WTC11 (cell line): ENCODE measurements around the gene ITGA3. TPM values are rescaled to one million over a fixed set of nuclear protein-coding genes. Genes with fewer than 3 reads are reported as not detected.

Experiments
- ATAC-seq: fragments of 200-7000 bp; cut with Tn5 transposase; 2 replicates; pipeline ENCODE4 v1.10.0; 2021; ENCODE audit warnings: mild to moderate bottlenecking, moderate library complexity
- CTCF ChIA-PET: fragments of 300-600 bp; sonication (Branson Sonifier 250); formaldehyde crosslinking; loops from one replicate; lab custom pipeline; 2021; ENCODE audit warnings: antibody characterized with exemption; lab: Charles Lee
- POLR2A ChIA-PET: fragments of 350-600 bp; sonication (Branson Sonifier 250); formaldehyde crosslinking; loops from one replicate; lab custom pipeline; 2021; ENCODE audit warnings: antibody characterized with exemption; lab: Charles Lee
- DNase-seq: peaks from one replicate; pipeline ENCODE4 v3.0.0; 2021; ENCODE audit warnings: low spot score
- H3K27ac Mint-ChIP-seq: 2 replicates; pipeline ENCODE4 v1.8.0; 2021; ENCODE audit warnings: mixed read lengths
- H3K27me3 Mint-ChIP-seq: 2 replicates; pipeline ENCODE4 v1.8.0; 2021; ENCODE audit warnings: low read depth, mild to moderate bottlenecking, moderate library complexity, mixed read lengths
- H3K36me3 Mint-ChIP-seq: 2 replicates; pipeline ENCODE4 v1.8.0; 2021; ENCODE audit warnings: mixed read lengths
- H3K4me1 Mint-ChIP-seq: 2 replicates; pipeline ENCODE4 v1.8.0; 2022; ENCODE audit warnings: mixed read lengths
- H3K4me3 Mint-ChIP-seq: 2 replicates; pipeline ENCODE4 v1.8.0; 2021; ENCODE audit warnings: mild to moderate bottlenecking, moderate library complexity, mixed read lengths
- H3K9me3 Mint-ChIP-seq: 2 replicates; pipeline ENCODE4 v1.8.0; 2021; ENCODE audit warnings: mixed read lengths
- AR ChIP-seq: fragments of 250-450 bp; sonication (Bioruptor Pico); IDR thresholded peaks from 2 replicates; pipeline ENCODE4 v1.9.0; 2021; ENCODE audit warnings: mild to moderate bottlenecking
- ATF1 ChIP-seq: sonication (generic); formaldehyde crosslinking; IDR thresholded peaks from 2 replicates; pipeline ENCODE4 v1.8.1; 2023; ENCODE audit warnings: mild to moderate bottlenecking, moderate library complexity, missing genetic modification reagents
- CBFB ChIP-seq: sonication (generic); formaldehyde crosslinking; IDR thresholded peaks from 2 replicates; pipeline ENCODE4 v1.8.1; 2022; ENCODE audit warnings: mild to moderate bottlenecking, low read depth, missing genetic modification reagents
- CREB1 ChIP-seq: sonication (generic); formaldehyde crosslinking; IDR thresholded peaks from 2 replicates; pipeline ENCODE4 v1.8.0; 2023; ENCODE audit warnings: mild to moderate bottlenecking, missing genetic modification reagents
- CTCF ChIP-seq: fragments of 200-600 bp; IDR thresholded peaks from 2 replicates; pipeline ENCODE4 v1.8.0; 2022; ENCODE audit warnings: antibody characterized with exemption
- E2F4 ChIP-seq: sonication (generic); formaldehyde crosslinking; IDR thresholded peaks from 2 replicates; pipeline ENCODE4 v1.8.1; 2022; ENCODE audit warnings: low read depth, mild to moderate bottlenecking, moderate library complexity, missing genetic modification reagents, borderline replicate concordance
- ESRRA ChIP-seq: sonication (generic); formaldehyde crosslinking; IDR thresholded peaks from 2 replicates; pipeline ENCODE4 v1.8.1; 2022; ENCODE audit warnings: mild to moderate bottlenecking, missing genetic modification reagents, borderline replicate concordance
- GTF2I ChIP-seq: fragments of 250-450 bp; sonication (Bioruptor Pico); conservative IDR thresholded peaks from 2 replicates; pipeline ENCODE4 v1.4.0; 2021; ENCODE audit warnings: mild to moderate bottlenecking
- IRF1 ChIP-seq: sonication (generic); formaldehyde crosslinking; IDR thresholded peaks from 2 replicates; pipeline ENCODE4 v1.8.0; 2023; ENCODE audit warnings: missing genetic modification reagents
- JUN ChIP-seq: sonication (generic); formaldehyde crosslinking; IDR thresholded peaks from 2 replicates; pipeline ENCODE4 v1.8.0; 2023; ENCODE audit warnings: mild to moderate bottlenecking, missing genetic modification reagents
- MLX ChIP-seq: sonication (generic); formaldehyde crosslinking; IDR thresholded peaks from 2 replicates; pipeline ENCODE4 v1.8.1; 2023; ENCODE audit warnings: mild to moderate bottlenecking, missing genetic modification reagents, moderate library complexity
- MYBL2 ChIP-seq: sonication (generic); formaldehyde crosslinking; IDR thresholded peaks from 2 replicates; pipeline ENCODE4 v1.8.1; 2023; ENCODE audit warnings: mild to moderate bottlenecking, moderate library complexity, missing genetic modification reagents
- NFATC4 ChIP-seq: fragments of 250-450 bp; sonication (Bioruptor Pico); IDR thresholded peaks from 2 replicates; pipeline ENCODE4 v1.9.0; 2021; ENCODE audit warnings: mild to moderate bottlenecking
- TEAD4 ChIP-seq: sonication (generic); formaldehyde crosslinking; IDR thresholded peaks from 2 replicates; pipeline ENCODE4 v1.8.0; 2022; ENCODE audit warnings: mild to moderate bottlenecking, missing genetic modification reagents
- TP53 ChIP-seq: sonication (generic); formaldehyde crosslinking; IDR thresholded peaks from 2 replicates; pipeline ENCODE4 v1.8.1; 2023; ENCODE audit warnings: mild to moderate bottlenecking, missing genetic modification reagents
- ZNF138 ChIP-seq: sonication (generic); formaldehyde crosslinking; conservative IDR thresholded peaks from 2 replicates; pipeline ENCODE4 v1.8.1; 2022; ENCODE audit warnings: mild to moderate bottlenecking, moderate library complexity, missing genetic modification reagents
- ZNF281 ChIP-seq: sonication (generic); formaldehyde crosslinking; IDR thresholded peaks from 2 replicates; pipeline ENCODE4 v1.8.0; 2023; ENCODE audit warnings: mild to moderate bottlenecking, missing genetic modification reagents
- ZNF416 ChIP-seq: fragments of 250-450 bp; sonication (Bioruptor Pico); IDR thresholded peaks from 2 replicates; pipeline ENCODE4 v1.9.0; 2021; ENCODE audit warnings: mild to moderate bottlenecking, inconsistent platforms
- ZNF671 ChIP-seq: fragments of 250-450 bp; sonication (Bioruptor Pico); IDR thresholded peaks from 2 replicates; pipeline ENCODE4 v1.8.0; 2021; ENCODE audit warnings: mild to moderate bottlenecking
- total RNA-seq: library from RNA; stranded (reverse); gene quantifications from 3 replicates; pipeline ENCODE4 v1.2.3, GENCODE V29; 2021

ITGA3 gene
- total RNA-seq, 1 experiment from 2014 or later = 35.3 TPM

- TF ChIP-seq MLX (no peak), ZNF281 (CRISPR knock-in tag) (no peak), JUN (no peak), ATF1 (CRISPR knock-in tag) (no peak), ESRRA (CRISPR knock-in tag) (no peak), ZNF138 (CRISPR knock-in tag) (no peak), ZNF416 (no peak), GTF2I (no peak)
- no peak for ATAC-seq
- peaks cover 5% of the 10 kb centered on the region; the same call in 1 of the 2 replicates for H3K9me3 Mint-ChIP-seq
- peaks cover 5% of the 10 kb centered on the region for H3K4me1 Mint-ChIP-seq
- CTCF ChIA-PET = no interaction called here
- H3K27me3 Mint-ChIP-seq = no peaks in the 10 kb centered on the region
- DNase-seq = no peak
- POLR2A ChIA-PET = no interaction called here
- H3K4me3 Mint-ChIP-seq = no peak overlapping the region
- H3K36me3 Mint-ChIP-seq = no peaks in the 10 kb centered on the region
- H3K27ac Mint-ChIP-seq = no peak overlapping the region
Measured at GRCh38 chr17:50042211-50042610, 13.7 kb upstream of the ITGA3 start.

- ATAC-seq (no peak), DNase-seq (no peak)
- Mint-ChIP-seq H3K27me3 (peaks cover 3% of the 10 kb centered on the region), H3K27ac (no peak overlapping the region), H3K9me3 (peaks cover 5% of the 10 kb centered on the region; the same call in 1 of the 2 replicates), H3K36me3 (no peaks in the 10 kb centered on the region), H3K4me1 (peaks cover 12% of the 10 kb centered on the region), H3K4me3 (no peak overlapping the region)
- TF ChIP-seq CTCF = no peak
- TF ChIP-seq TEAD4 (CRISPR knock-in tag) = no peak
- no peak for TF ChIP-seq ZNF671 (CRISPR knock-in tag)
- TF ChIP-seq AR (CRISPR knock-in tag) = no peak
- no peak for TF ChIP-seq ZNF138 (CRISPR knock-in tag)
- TF ChIP-seq NFATC4 (CRISPR knock-in tag) = no peak
- TF ChIP-seq IRF1 (CRISPR knock-in tag) = no peak
- no peak for TF ChIP-seq E2F4 (CRISPR knock-in tag)
- TF ChIP-seq CREB1 (CRISPR knock-in tag) = no peak
- TF ChIP-seq MYBL2 (CRISPR knock-in tag) = no peak
- no peak for TF ChIP-seq TP53 (CRISPR knock-in tag)
- TF ChIP-seq CBFB (CRISPR knock-in tag) = no peak
- TF ChIP-seq, all 79 proteins: peak for 0
- CTCF ChIA-PET = interaction anchor here (0.6 kb wide), 1 partner anchor 185 kb away, joined by 3 read pairs; no protein-coding TSS in a partner anchor
- POLR2A ChIA-PET = no interaction called here
Measured at GRCh38 chr17:50043290-50044148, 12.4 kb upstream of the ITGA3 start.
